PC-3 (cell line): Measurements from ENCODE around the gene TTYH1.

Experiments used
- CTCF ChIP-seq: fragments of 300-600 bp; sonication (generic); conservative IDR thresholded peaks from 2 replicates; pipeline ENCODE4 v1.5.1; 2017; ENCODE audit warnings: antibody characterized with exemption, low read depth, mild to moderate bottlenecking, low read length
- EZH2 ChIP-seq: fragments of 300-600 bp; sonication (generic); IDR thresholded peaks from one replicate; pipeline ENCODE4 v1.6.1; 2017; ENCODE audit warnings: antibody characterized with exemption, mild to moderate bottlenecking, low read length; ENCODE audit not compliant: unreplicated experiment

GRCh38 chr19:54458648-54459281 is 43.5 kb downstream of the TTYH1 start:
- TF ChIP-seq CTCF = no peak
- TF ChIP-seq EZH2 = no peak
